ENCODE data around the gene HTR3B.
"Not testable (repeated sequence)": the region's sequence is repeated elsewhere in the genome, so short reads cannot be mapped to it uniquely, and the experiment has no call there.

Gene HTR3B

DNA sequence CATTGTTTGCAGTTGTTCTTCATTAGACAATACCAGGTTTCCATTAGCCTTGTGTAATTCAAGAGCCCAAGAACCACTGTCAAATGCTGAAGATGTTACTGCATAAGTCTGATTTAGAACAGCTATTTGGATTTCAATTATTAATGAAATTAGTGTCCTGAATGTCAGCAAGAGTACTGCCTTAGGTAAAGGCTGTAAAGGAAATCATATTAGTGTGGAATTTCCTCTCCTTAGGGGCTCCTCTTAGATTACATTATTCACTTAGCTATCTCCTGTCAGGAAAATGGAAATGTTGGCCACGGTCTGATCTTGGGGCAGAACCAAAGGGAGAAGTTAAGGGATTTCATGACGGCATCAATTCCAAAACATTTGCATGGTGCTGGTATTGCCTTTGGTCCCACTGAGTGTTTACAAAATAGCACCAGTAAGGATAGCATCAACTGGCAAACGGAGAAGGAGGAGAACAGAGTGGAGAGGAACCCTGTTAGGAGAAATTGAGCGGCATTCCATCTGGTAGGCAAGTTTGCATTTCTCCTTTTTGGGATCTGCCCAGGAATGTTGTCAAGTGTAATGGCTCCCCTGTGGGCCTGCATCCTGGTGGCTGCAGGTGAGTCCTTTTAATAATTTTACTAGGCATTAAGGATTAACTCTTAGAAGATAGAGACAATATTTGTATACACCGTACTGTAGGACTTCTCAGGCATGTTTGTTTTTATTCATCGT is at the start of gene HTR3B:
Gene HTR3B (plus strand): TSS at position 418 of the 723 bp plus-strand sequence. CDS start 138 bp downstream, at position 556.
- DNase-seq (ENCODE audit: low read depth, low spot score) = no peak

DNA sequence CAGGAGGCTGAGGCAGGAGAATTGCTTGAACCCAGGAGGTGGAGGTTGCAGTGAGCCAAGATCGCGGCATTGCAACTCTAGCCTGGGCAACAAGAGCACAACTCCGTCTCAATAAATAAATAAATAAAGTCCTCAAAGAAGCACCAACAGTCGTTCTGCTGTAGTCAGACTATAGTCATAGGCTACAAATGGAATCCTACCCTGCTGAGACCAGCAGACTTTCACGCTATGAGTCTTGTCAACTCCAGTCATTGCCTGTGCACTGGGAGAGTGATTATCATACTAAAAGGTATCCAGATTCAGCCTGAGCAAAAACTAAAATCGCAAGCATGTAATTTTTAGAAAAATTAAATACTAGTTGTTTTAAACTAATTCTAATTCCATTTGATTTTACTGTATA is 48.8 kb upstream of the HTR3B start:
- no peak for DNase-seq (ENCODE audit: low read depth, low spot score)

GRCh38 chr11:113856966-113857759 is 47.4 kb upstream of the HTR3B start:
- DNase-seq (ENCODE audit: low read depth, low spot score) = no peak

DNA sequence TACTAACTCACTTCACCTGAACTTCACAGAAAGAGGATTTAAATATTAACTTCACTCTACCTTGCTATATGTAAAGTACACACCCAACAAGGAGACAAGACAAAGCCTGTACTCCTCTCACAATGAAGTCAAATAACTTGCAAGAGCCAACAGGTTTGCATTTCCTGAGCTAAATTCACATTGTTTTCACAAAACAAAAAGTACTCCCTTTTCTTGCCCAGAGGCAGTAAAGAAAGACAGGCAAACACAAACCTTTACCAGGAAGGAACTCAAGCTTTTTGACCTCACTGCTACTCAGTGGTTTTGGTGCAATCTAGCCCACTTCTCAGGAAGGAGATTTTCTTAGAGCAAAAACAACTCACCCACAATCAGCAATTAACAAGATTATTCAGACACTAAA is 44.9 kb upstream of the HTR3B start:
- DNase-seq (ENCODE audit: low read depth, low spot score) = no peak

DNA sequence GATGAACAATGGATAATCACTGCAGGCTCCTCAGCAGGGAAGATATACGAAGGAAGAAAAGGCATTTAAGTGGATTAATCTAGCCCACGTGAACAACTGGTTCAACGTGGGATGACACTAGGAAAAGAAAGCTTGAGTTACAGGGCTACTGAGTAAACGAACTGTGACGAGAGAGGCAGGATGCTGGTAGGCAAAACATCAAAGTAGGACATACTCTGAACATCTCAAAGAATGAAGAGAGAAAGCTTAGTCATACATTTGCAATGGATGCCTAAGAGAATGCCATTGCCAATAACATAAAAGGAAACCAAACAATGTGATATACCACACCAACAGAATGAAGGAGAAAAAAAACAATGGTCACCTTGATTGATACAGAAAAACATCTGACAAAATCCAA is 42.2 kb upstream of the HTR3B start:
- no peak for DNase-seq (ENCODE audit: low read depth, low spot score)

- no peak for DNase-seq (ENCODE audit: low read depth, low spot score)
These were observed 40.2 kb upstream of the HTR3B start for GRCh38 chr11:113864410-113864809.

- no peak for DNase-seq (ENCODE audit: low read depth, low spot score)
These were observed 38.7 kb upstream of the HTR3B start for GRCh38 chr11:113865873-113866272.

DNA sequence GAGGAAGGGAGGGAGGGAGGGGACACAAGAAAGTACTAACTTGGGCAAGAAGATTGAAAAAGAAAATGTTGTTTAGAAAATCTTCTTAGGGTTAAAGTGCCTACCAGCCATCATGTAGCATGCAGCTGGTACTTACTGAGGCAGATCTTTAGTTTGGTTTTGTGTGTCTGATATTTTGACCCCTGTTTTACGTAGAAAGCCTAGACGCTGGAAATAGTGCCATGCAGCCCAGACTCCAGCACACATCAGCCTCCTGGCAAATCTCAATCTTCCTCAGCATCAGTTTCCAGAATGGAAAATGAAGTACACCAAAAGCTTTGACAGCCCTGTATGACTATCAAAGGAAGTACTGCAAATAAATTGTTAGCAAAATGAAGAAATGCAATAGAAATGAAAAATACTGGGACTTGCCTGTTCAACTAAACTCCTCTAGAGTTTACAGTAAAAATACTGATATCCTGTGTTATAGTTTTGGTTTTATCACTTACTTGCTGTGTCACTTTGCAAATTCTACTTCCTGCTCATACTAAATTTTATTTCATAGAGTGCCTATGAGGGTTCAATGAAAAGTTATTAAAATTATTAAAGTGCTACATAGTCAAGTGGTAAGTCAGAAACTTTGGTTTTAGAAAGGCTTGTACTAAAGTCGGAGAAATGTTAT is 36.6 kb upstream of the HTR3B start:
- no peak for DNase-seq (ENCODE audit: low read depth, low spot score)

DNA sequence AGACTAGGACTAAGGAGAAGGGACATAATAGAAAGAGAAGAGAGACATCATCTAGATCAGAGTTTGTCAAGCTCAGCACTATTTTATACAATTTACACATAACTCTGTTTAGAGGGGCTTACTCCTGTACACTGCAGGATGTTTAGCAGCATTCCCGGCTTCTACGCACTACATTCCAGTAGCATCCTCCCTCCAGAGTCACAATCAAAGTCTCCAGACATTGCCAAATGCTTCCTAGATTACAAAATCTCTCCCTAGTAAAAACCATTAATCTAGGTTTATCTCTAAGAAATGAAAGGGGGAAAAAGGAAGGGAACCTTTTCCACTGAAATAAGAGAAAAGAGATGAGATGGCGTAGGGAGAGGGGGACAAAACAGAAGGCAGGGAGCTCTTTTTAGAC is 33.3 kb upstream of the HTR3B start:
- DNase-seq (ENCODE audit: low read depth, low spot score) = no peak

- DNase-seq (ENCODE audit: low read depth, low spot score) = no peak
These were observed 31.4 kb upstream of the HTR3B start for GRCh38 chr11:113873236-113873626.

- DNase-seq (ENCODE audit: low read depth, low spot score) = no peak
These were observed 30.5 kb upstream of the HTR3B start for GRCh38 chr11:113874096-113874495.

- no peak for DNase-seq (ENCODE audit: low read depth, low spot score)
These were observed 29.9 kb upstream of the HTR3B start for GRCh38 chr11:113874581-113875233.

DNA sequence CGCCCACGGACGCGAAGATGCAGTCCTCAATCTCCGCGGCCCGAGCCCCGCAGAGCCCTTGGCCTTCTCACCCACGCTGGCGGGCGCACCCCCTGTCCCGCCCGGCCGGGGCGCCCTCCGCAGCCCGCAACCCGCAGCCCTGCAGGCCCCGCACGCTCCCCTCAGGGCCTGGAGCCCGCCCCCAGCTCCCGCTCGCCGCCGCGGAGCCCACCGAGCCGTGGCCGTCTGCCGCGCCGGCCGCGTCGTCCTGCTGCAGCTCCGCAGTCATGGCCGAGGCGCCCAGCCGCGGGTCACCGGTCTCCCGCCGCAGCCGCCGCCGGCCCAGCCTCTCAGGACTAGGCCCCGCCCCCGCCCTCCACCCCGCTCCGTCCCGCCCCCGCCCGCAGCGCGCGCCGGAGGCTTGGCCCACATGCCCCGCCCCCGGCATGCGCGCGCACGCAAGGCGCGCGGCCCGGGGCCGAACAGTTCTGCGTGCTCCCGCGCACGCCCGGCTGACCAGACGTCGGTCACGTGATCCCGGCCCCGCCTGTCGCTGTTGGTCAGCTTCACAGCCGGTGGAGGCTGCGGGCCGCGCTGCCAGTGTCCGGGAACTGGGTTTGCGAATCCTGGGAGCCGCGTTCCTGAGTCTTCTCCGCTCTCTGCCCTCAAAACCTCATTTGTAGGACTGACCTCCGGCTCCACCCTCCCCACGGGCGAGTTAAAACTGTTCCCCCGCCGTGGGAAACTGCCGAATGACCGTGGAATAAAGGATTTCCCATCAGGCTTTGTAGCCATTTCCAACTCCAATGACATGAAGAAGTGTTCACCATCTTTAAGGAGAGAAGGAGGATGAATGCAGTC is 29.1 kb upstream of the HTR3B start, which contains the start of gene USP28:
Gene USP28 (minus strand): TSS at position 339 of the 840 bp plus-strand sequence. CDS start 71 bp downstream, at position 268.
- peak; percentile 72 for DNase-seq (ENCODE audit: low read depth, low spot score)

- DNase-seq (ENCODE audit: low read depth, low spot score) = no peak
These were observed 28.4 kb upstream of the HTR3B start for GRCh38 chr11:113876074-113876797.

GRCh38 chr11:113876798-113877669 is 27.6 kb upstream of the HTR3B start:
- no peak for DNase-seq (ENCODE audit: low read depth, low spot score)

DNA sequence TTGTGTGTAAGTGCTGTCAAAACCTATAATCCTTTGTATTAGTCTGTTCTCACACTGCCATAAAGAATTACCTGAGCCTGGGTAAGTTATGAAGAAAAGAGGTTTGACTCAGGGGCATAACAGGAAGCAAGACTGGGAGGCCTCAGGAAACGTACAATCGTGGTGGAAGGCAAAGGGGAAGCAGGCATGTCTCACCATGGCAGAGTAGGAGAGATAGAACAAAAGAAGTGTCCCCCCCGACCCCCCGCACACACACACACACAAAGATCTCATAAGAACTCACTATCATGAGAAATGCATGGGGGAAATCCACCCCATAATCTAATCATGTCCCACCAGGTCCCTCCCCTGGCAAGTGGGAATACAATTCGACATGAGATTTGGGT is 26.9 kb upstream of the HTR3B start:
- DNase-seq (ENCODE audit: low read depth, low spot score) = no peak

DNA sequence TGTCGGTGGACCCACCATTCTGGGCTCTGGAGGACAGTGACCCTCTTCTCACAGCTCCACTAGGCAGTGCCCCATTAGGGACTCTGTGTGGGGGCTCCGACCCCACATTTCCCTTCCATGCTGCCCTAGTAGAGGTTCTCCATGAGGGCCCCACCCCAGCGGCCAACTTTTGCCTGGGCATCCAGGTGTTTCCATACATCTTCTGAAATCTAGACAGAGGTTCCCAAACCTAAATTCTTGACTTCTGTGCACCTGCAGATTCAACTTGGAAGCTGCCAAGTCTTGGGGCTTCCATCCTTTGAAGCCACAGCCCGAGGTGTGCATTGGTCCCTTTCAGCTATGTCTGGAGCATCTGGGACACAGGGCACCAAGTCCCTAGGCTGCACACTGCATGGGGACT is 25.1 kb upstream of the HTR3B start:
- DNase-seq (ENCODE audit: low read depth, low spot score) = not testable (repeated sequence)

GRCh38 chr11:113880971-113881370 is 23.6 kb upstream of the HTR3B start:
- DNase-seq (ENCODE audit: low read depth, low spot score) = no peak

- no peak for DNase-seq (ENCODE audit: low read depth, low spot score)
These were observed 22.7 kb upstream of the HTR3B start for GRCh38 chr11:113881856-113882255.
